Measurements from ENCODE around the gene ARHGAP8. TPM values are rescaled to one million over a fixed set of nuclear protein-coding genes. Genes with fewer than 3 reads are reported as not detected.
A peak's percentile ranks its signal among the peaks of the same experiment; 100 is the strongest.

The ARHGAP8 gene
- total and polyA plus RNA-seq, 2 experiments from 2014 or later, result 24.0 to 50.4 TPM

- no peak for TF ChIP-seq CTCF (IDR thresholded peaks at IDR 0.05; ENCODE audit: poor library complexity)
- no peak for TF ChIP-seq EZH2 (IDR thresholded peaks at IDR 0.05; ENCODE audit: borderline replicate concordance)
- TF ChIP-seq EZH2phosphoT487 (IDR thresholded peaks at IDR 0.05; ENCODE audit: low read depth, severe bottlenecking, unreplicated experiment), result no peak
- no peaks in the 10 kb centered on the region for H3K36me3 ChIP-seq (replicated peaks; ENCODE audit: insufficient read depth, low read depth)
- H3K9me3 ChIP-seq (ENCODE audit: low read depth), result no peaks in the 10 kb centered on the region
- H3K79me2 ChIP-seq, result peaks cover 96% of the 10 kb centered on the region
- no peak overlapping the region for H3K27ac ChIP-seq
- H2AFZ ChIP-seq, result no peak overlapping the region
- DNase-seq (ENCODE audit: low spot score), result no peak
- H3K4me3 ChIP-seq, result no peak overlapping the region
- peaks cover 82% of the 10 kb centered on the region for H4K20me1 ChIP-seq (ENCODE audit: insufficient read depth, poor library complexity, severe bottlenecking)
- 93% methylated on average over 11 of the region's 11 CpGs for WGBS (ENCODE audit: low lambda C conversion rate, missing lambda C conversion rate)
- H3K27me3 ChIP-seq, result no peaks in the 10 kb centered on the region
- H3K4me1 ChIP-seq (ENCODE audit: insufficient read depth), result peaks cover 46% of the 10 kb centered on the region
- no peaks in the 10 kb centered on the region for H3K9me2 ChIP-seq (replicated peaks; ENCODE audit: insufficient read depth)
- H3K4me2 ChIP-seq, result no peak overlapping the region
These were observed 44.6 kb upstream of the ARHGAP8 start for GRCh38 chr22:44707752-44708151.

- 93% methylated on average over 7 of the region's 12 CpGs for WGBS (ENCODE audit: low lambda C conversion rate, missing lambda C conversion rate)
- peak overlapping the region; percentile 46 for H3K4me2 ChIP-seq
- H3K9me2 ChIP-seq (replicated peaks; ENCODE audit: insufficient read depth), result no peaks in the 10 kb centered on the region
- H4K20me1 ChIP-seq (ENCODE audit: insufficient read depth, poor library complexity, severe bottlenecking), result peaks cover 66% of the 10 kb centered on the region
- H3K27me3 ChIP-seq, result no peaks in the 10 kb centered on the region
- no peak overlapping the region for H3K4me3 ChIP-seq
- no peak overlapping the region for H3K27ac ChIP-seq
- H3K4me1 ChIP-seq (ENCODE audit: insufficient read depth), result peaks cover 32% of the 10 kb centered on the region
- DNase-seq (ENCODE audit: low spot score), result no peak
- H2AFZ ChIP-seq, result no peak overlapping the region
- peaks cover 84% of the 10 kb centered on the region for H3K79me2 ChIP-seq
- H3K36me3 ChIP-seq (replicated peaks; ENCODE audit: insufficient read depth, low read depth), result no peaks in the 10 kb centered on the region
- TF ChIP-seq CTCF (IDR thresholded peaks at IDR 0.05; ENCODE audit: poor library complexity) (no peak), EZH2 (IDR thresholded peaks at IDR 0.05; ENCODE audit: borderline replicate concordance) (no peak), EZH2phosphoT487 (IDR thresholded peaks at IDR 0.05; ENCODE audit: low read depth, severe bottlenecking, unreplicated experiment) (no peak)
- H3K9me3 ChIP-seq (ENCODE audit: low read depth), result no peaks in the 10 kb centered on the region
These were observed 42.4 kb upstream of the ARHGAP8 start for GRCh38 chr22:44709881-44710392.

- Histone ChIP-seq H4K20me1 (ENCODE audit: insufficient read depth, poor library complexity, severe bottlenecking) (peaks cover 59% of the 10 kb centered on the region), H3K79me2 (peaks cover 76% of the 10 kb centered on the region), H3K4me2 (peak overlapping the region; percentile 46), H3K27ac (peak overlapping the region; percentile 50), H3K36me3 (replicated peaks; ENCODE audit: insufficient read depth, low read depth) (no peaks in the 10 kb centered on the region), H3K4me3 (no peak overlapping the region), H2AFZ (no peak overlapping the region), H3K9me2 (replicated peaks; ENCODE audit: insufficient read depth) (no peaks in the 10 kb centered on the region), H3K4me1 (ENCODE audit: insufficient read depth) (peaks cover 32% of the 10 kb centered on the region), H3K9me3 (ENCODE audit: low read depth) (no peaks in the 10 kb centered on the region), H3K27me3 (no peaks in the 10 kb centered on the region)
- TF ChIP-seq EZH2 (IDR thresholded peaks at IDR 0.05; ENCODE audit: borderline replicate concordance) (no peak), CTCF (IDR thresholded peaks at IDR 0.05; ENCODE audit: poor library complexity) (no peak), EZH2phosphoT487 (IDR thresholded peaks at IDR 0.05; ENCODE audit: low read depth, severe bottlenecking, unreplicated experiment) (no peak)
- 82% methylated on average over 16 of the region's 23 CpGs for WGBS (ENCODE audit: low lambda C conversion rate, missing lambda C conversion rate)
- no peak for DNase-seq (ENCODE audit: low spot score)
These were observed 41.7 kb upstream of the ARHGAP8 start for GRCh38 chr22:44710474-44711240.

Data from hepatocyte (in vitro differentiated cells).